A549 (cell line): ENCODE results near the gene JAKMIP2. TPM values are rescaled to one million over a fixed set of nuclear protein-coding genes. Genes with fewer than 3 reads are reported as not detected.

Experiments used
- ATAC-seq, 2 experiments: fragments of 200-7000 bp in 1 of 2; fragments of >200 bp in 1 of 2; cut with Nextera tagmentation in 1 of 2; cut with Tn5 transposase in 1 of 2; 3 replicates each; pipeline versions ENCODE4 v1.8.0 to v1.9.1; 2018 to 2020; ENCODE audit warnings: mild to moderate bottlenecking in 1 of 2, moderate library complexity in 1 of 2
- CTCF ChIA-PET: fragments of 300-600 bp; sonication (Branson Sonifier 250); formaldehyde crosslinking; extraction: SDS; loops from one replicate; lab custom pipeline; 2021; ENCODE audit warnings: antibody characterized with exemption, inconsistent platforms; lab: Yijun Ruan, JAX
- POLR2A ChIA-PET: fragments of 350-600 bp; formaldehyde crosslinking; extraction: SDS; loops from one replicate; lab custom pipeline; 2021; ENCODE audit warnings: antibody characterized with exemption, inconsistent platforms; lab: Yijun Ruan, JAX
- DNase-seq, 2 experiments: peaks; one replicate each; pipeline versions ENCODE4 v3.0.0 to v3.0.0-alpha.2; 2011 to 2016; ENCODE audit warnings: low read depth in 1 of 2, low spot score in 1 of 2
- FAIRE-seq: peaks from 2 replicates; lab custom pipeline; 2011; peaks lifted over from hg19 to GRCh38; lab: Jason Lieb, UNC
- H3K27ac ChIP-seq, 2 experiments: fragments of >200 bp; sonication (Bioruptor Twin); formaldehyde crosslinking; 3 replicates each; pipeline ENCODE4 v1.5.1; 2016 to 2017
- H3K4me1 ChIP-seq: fragments of >200 bp; sonication (Bioruptor Twin); formaldehyde crosslinking; 3 replicates; pipeline ENCODE4 v1.6.1; 2016
- H3K4me2 ChIP-seq: fragments of >200 bp; sonication (Bioruptor Twin); formaldehyde crosslinking; 3 replicates; pipeline ENCODE4 v1.6.1; 2016
- H3K4me3 ChIP-seq: fragments of >200 bp; sonication (Bioruptor Twin); formaldehyde crosslinking; 3 replicates; pipeline ENCODE4 v1.5.1; 2016
- H3K9me3 ChIP-seq: fragments of >200 bp; sonication (Bioruptor Twin); formaldehyde crosslinking; 3 replicates; pipeline ENCODE4 v1.6.1; 2016
- CEBPB ChIP-seq, 2 experiments: fragments of >200 bp in 1 of 2; sonication (Bioruptor Twin) in 1 of 2; formaldehyde crosslinking in 1 of 2; IDR thresholded peaks; 2 replicates each; pipeline ENCODE4 v1.6.1; 2012 to 2016
- EP300 ChIP-seq, 2 experiments: fragments of >200 bp; sonication (Bioruptor Twin); formaldehyde crosslinking; IDR thresholded peaks; 2 replicates in 1 of 2; 3 replicates in 1 of 2; pipeline ENCODE4 v1.6.1; 2016 to 2017
- JUNB ChIP-seq: fragments of >200 bp; sonication (Bioruptor Twin); formaldehyde crosslinking; IDR thresholded peaks from 2 replicates; pipeline ENCODE4 v1.6.1; 2016
- KDM5A ChIP-seq: fragments of 200-600 bp; sonication (generic); IDR thresholded peaks from 2 replicates; pipeline ENCODE4 v1.6.1; 2016; ENCODE audit warnings: antibody characterized with exemption, mild to moderate bottlenecking
- MAFK ChIP-seq: fragments of 450-650 bp; IDR thresholded peaks from 2 replicates; pipeline ENCODE4 v1.6.1; 2014; ENCODE audit not compliant: partially characterized antibody
- MYC ChIP-seq: IDR thresholded peaks from 2 replicates; pipeline ENCODE4 v1.6.1; 2012; ENCODE audit warnings: mild to moderate bottlenecking, inconsistent platforms, low read length, improper control_type of control experiment, borderline replicate concordance
- NFE2L2 ChIP-seq: fragments of 150-350 bp; conservative IDR thresholded peaks from 2 replicates; pipeline ENCODE4 v1.6.1; 2014; ENCODE audit warnings: low read length
- NPAS2 ChIP-seq: fragments of 250-450 bp; sonication (Bioruptor Pico); IDR thresholded peaks from 2 replicates; pipeline ENCODE4 v1.8.0; 2022; ENCODE audit warnings: mild to moderate bottlenecking, moderate library complexity, borderline replicate concordance
- PHF8 ChIP-seq: fragments of 200-600 bp; sonication (generic); IDR thresholded peaks from 2 replicates; pipeline ENCODE4 v1.6.1; 2016; ENCODE audit warnings: low read depth, mild to moderate bottlenecking, antibody characterized with exemption, moderate library complexity, borderline replicate concordance
- POLR2A ChIP-seq: IDR thresholded peaks from 2 replicates; pipeline ENCODE4 v1.6.1; 2012; ENCODE audit warnings: mild to moderate bottlenecking, low read length
- RAD21 ChIP-seq, 2 experiments: fragments of >200 bp in 1 of 2; sonication (Bioruptor Twin) in 1 of 2; formaldehyde crosslinking in 1 of 2; IDR thresholded peaks in 1 of 2; conservative IDR thresholded peaks in 1 of 2; 2 replicates in 1 of 2; 3 replicates in 1 of 2; pipeline ENCODE4 v1.6.1; 2012 to 2018; ENCODE audit warnings: inconsistent platforms in 1 of 2
- RCOR1 ChIP-seq: fragments of 150-350 bp; IDR thresholded peaks from 2 replicates; pipeline ENCODE4 v1.6.1; 2014; ENCODE audit warnings: antibody characterized with exemption, low read length, low read depth
- RNF2 ChIP-seq: fragments of 200-600 bp; sonication (generic); IDR thresholded peaks from 2 replicates; pipeline ENCODE4 v1.6.1; 2016; ENCODE audit warnings: low read depth, mild to moderate bottlenecking, antibody characterized with exemption, moderate library complexity, borderline replicate concordance
- SMC3 ChIP-seq: fragments of >200 bp; sonication (Bioruptor Twin); formaldehyde crosslinking; IDR thresholded peaks from 3 replicates; pipeline ENCODE4 v1.6.1; 2018; ENCODE audit warnings: inconsistent platforms
- ZNF302 ChIP-seq: fragments of 250-450 bp; sonication (Bioruptor Pico); IDR thresholded peaks from 2 replicates; pipeline ENCODE4 v1.9.0; 2021; ENCODE audit warnings: inconsistent platforms, mild to moderate bottlenecking, moderate library complexity
- ZSCAN20 ChIP-seq: fragments of 250-450 bp; sonication (Bioruptor Pico); IDR thresholded peaks from 2 replicates; pipeline ENCODE4 v1.8.0; 2022; ENCODE audit warnings: mild to moderate bottlenecking, moderate library complexity
- WGBS: methylation state at CpG from one replicate; pipeline ENCODE4 v1.1.6; 2017; ENCODE audit errors: missing lambda C conversion rate; 5-methylcytosine and 5-hydroxymethylcytosine counted together
- polyA plus RNA-seq, 4 experiments: library from polyadenylated mRNA; depleted of rRNA in 3 of 4; stranded (reverse); fragments of >200 nt; fragmentation: RNase III in 1 of 4; extraction: RNeasy Plus Mini Kit Qiagen cat#74134 plus additional on column Dnase treatment in 1 of 4; gene quantifications; 2 replicates in 3 of 4; 3 replicates in 1 of 4; pipeline ENCODE4 v1.2.3, GENCODE V29; 2011 to 2017
- TF ChIP-seq, protein P1 (sequence below): fragments of 200-600 bp; sonication (generic); IDR thresholded peaks from 2 replicates; pipeline ENCODE4 v1.6.1; 2016; ENCODE audit warnings: antibody characterized with exemption, mild to moderate bottlenecking, moderate library complexity
- TF ChIP-seq, protein P2 (sequence below): IDR thresholded peaks from 2 replicates; pipeline ENCODE4 v1.6.1; 2012; ENCODE audit warnings: low read depth, borderline replicate concordance
- TF ChIP-seq, protein P3 (sequence below): fragments of 250-450 bp; sonication (Bioruptor Pico); IDR thresholded peaks from 2 replicates; pipeline ENCODE4 v1.5.0; 2021; ENCODE audit warnings: mild to moderate bottlenecking, moderate library complexity, borderline replicate concordance
- TF ChIP-seq, protein P4 (sequence below): fragments of >200 bp; sonication (Bioruptor Twin); formaldehyde crosslinking; IDR thresholded peaks from 3 replicates; pipeline ENCODE4 v1.6.1; 2016

Gene JAKMIP2
- polyA plus RNA-seq, 2 of the 4 experiments (the other 2 are of a cell fraction): 0.01 TPM; not detected in 1

DNA sequence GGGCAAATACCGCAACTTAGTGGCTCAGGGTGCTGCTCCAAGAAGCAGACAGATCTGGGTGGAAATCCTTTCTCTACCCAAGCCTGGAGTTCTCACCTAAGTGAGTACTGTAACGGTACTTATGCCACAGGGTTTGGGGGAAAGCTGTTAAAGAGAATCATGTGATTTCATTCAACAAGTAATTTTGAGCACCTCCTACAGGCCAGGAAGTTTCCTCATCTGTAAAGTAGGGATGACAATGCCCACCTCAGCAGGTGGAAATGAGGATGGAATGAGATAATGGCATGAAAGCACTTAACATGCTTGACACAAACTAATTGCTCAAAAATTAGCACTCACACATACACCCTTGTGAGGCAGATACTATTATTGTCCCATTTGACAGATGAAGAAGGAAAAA, 114.1 kb downstream of the JAKMIP2 start (continued):
- TF ChIP-seq, protein P1, sequence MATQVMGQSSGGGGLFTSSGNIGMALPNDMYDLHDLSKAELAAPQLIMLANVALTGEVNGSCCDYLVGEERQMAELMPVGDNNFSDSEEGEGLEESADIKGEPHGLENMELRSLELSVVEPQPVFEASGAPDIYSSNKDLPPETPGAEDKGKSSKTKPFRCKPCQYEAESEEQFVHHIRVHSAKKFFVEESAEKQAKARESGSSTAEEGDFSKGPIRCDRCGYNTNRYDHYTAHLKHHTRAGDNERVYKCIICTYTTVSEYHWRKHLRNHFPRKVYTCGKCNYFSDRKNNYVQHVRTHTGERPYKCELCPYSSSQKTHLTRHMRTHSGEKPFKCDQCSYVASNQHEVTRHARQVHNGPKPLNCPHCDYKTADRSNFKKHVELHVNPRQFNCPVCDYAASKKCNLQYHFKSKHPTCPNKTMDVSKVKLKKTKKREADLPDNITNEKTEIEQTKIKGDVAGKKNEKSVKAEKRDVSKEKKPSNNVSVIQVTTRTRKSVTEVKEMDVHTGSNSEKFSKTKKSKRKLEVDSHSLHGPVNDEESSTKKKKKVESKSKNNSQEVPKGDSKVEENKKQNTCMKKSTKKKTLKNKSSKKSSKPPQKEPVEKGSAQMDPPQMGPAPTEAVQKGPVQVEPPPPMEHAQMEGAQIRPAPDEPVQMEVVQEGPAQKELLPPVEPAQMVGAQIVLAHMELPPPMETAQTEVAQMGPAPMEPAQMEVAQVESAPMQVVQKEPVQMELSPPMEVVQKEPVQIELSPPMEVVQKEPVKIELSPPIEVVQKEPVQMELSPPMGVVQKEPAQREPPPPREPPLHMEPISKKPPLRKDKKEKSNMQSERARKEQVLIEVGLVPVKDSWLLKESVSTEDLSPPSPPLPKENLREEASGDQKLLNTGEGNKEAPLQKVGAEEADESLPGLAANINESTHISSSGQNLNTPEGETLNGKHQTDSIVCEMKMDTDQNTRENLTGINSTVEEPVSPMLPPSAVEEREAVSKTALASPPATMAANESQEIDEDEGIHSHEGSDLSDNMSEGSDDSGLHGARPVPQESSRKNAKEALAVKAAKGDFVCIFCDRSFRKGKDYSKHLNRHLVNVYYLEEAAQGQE: no peak
- TF ChIP-seq RAD21 (conservative IDR thresholded peaks at IDR 0.05 in 1 of 2, IDR thresholded peaks at IDR 0.05 in 1 of 2) (no peak), MYC (no peak), CEBPB (IDR thresholded peaks at IDR 0.05) (no peak), POLR2A (no peak)
- TF ChIP-seq, protein P2, sequence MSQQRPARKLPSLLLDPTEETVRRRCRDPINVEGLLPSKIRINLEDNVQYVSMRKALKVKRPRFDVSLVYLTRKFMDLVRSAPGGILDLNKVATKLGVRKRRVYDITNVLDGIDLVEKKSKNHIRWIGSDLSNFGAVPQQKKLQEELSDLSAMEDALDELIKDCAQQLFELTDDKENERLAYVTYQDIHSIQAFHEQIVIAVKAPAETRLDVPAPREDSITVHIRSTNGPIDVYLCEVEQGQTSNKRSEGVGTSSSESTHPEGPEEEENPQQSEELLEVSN: no peak

DNA sequence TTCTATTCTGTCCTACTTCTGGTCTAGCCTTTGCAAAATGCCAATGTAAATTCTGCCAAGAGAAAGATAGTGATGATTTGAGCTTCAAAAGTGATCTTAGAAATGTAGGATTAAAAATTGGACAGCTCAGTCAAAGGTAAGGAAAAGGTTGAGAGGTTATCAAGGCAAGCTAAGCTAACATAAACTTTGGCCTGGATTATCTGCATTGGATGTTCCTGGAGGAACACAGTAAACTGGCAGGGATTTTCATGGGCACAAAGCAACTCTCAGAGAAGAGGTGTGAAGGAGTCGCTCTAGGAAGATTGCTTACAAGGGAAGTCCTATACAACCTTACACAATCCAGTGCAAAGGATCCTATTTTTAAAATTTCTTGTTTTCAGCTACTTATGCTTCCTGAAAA, 115.2 kb downstream of the JAKMIP2 start:
- FAIRE-seq: no peak
- WGBS: 5% methylated on average over 1 of the region's 1 CpG
- Histone ChIP-seq H3K4me2 (no peak overlapping the region), H3K4me3 (no peak overlapping the region), H3K4me1 (no peaks in the 10 kb centered on the region), H3K9me3 (no peaks in the 10 kb centered on the region), H3K27ac (no peak overlapping the region)
- ChIA-PET CTCF (no interaction called here), POLR2A (interaction anchor here (0.6 kb wide), 1 partner anchor 96 kb away, joined by 4 read pairs; no protein-coding TSS in a partner anchor)
- DNase-seq: no peak
- no peak for ATAC-seq
- TF ChIP-seq, protein P3, sequence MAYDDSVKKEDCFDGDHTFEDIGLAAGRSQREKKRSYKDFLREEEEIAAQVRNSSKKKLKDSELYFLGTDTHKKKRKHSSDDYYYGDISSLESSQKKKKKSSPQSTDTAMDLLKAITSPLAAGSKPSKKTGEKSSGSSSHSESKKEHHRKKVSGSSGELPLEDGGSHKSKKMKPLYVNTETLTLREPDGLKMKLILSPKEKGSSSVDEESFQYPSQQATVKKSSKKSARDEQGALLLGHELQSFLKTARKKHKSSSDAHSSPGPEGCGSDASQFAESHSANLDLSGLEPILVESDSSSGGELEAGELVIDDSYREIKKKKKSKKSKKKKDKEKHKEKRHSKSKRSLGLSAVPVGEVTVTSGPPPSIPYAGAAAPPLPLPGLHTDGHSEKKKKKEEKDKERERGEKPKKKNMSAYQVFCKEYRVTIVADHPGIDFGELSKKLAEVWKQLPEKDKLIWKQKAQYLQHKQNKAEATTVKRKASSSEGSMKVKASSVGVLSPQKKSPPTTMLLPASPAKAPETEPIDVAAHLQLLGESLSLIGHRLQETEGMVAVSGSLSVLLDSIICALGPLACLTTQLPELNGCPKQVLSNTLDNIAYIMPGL (CRISPR knock-in tag): no peak
- TF ChIP-seq POLR2A: no peak
- no peak for TF ChIP-seq KDM5A
- TF ChIP-seq NPAS2 (CRISPR knock-in tag): no peak
- TF ChIP-seq ZSCAN20 (CRISPR knock-in tag): no peak
- no peak for TF ChIP-seq NFE2L2
- no peak for TF ChIP-seq EP300 (IDR thresholded peaks at IDR 0.05)
- TF ChIP-seq, protein P4, sequence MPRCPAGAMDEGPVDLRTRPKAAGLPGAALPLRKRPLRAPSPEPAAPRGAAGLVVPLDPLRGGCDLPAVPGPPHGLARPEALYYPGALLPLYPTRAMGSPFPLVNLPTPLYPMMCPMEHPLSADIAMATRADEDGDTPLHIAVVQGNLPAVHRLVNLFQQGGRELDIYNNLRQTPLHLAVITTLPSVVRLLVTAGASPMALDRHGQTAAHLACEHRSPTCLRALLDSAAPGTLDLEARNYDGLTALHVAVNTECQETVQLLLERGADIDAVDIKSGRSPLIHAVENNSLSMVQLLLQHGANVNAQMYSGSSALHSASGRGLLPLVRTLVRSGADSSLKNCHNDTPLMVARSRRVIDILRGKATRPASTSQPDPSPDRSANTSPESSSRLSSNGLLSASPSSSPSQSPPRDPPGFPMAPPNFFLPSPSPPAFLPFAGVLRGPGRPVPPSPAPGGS: no peak
- TF ChIP-seq RNF2: no peak
- no peak for TF ChIP-seq SMC3
- TF ChIP-seq MYC: no peak
- no peak for TF ChIP-seq ZNF302 (CRISPR knock-in tag)
- TF ChIP-seq, protein P1: no peak
- TF ChIP-seq PHF8: no peak
- TF ChIP-seq JUNB: no peak
- no peak for TF ChIP-seq RCOR1
- no peak for TF ChIP-seq MAFK
- TF ChIP-seq, all 56 proteins: peak for 0
